Fibroblast of lung (primary cell): ENCODE data around the gene DAB1.

ENCODE experiments used
- CTCF ChIP-seq, 2 donors: IDR thresholded peaks in 1 of 2; conservative IDR thresholded peaks in 1 of 2; 1 replicate in 1 of 2; 2 replicates in 1 of 2; pipeline ENCODE4 v1.5.1; 2011 to 2012; ENCODE audit warnings: low read length in 2 of 2, control low read depth in 1 of 2, inconsistent platforms in 1 of 2, low read depth in 1 of 2, mild to moderate bottlenecking in 1 of 2
- EZH2 ChIP-seq: IDR thresholded peaks from 2 replicates; pipeline ENCODE4 v1.5.1; 2012; ENCODE audit warnings: low read length, control low read depth, mild to moderate bottlenecking; ENCODE audit errors: missing control alignments

- TF ChIP-seq CTCF (conservative IDR thresholded peaks at IDR 0.05 in 1 of 2, IDR thresholded peaks at IDR 0.05 in 1 of 2; ENCODE audit: low read depth in 1 of 2, low read length in 2 of 2) (no peak), EZH2 (no peak)
These were observed 205.3 kb downstream of the DAB1 start for GRCh38 chr1:57218487-57219079.
